Lower leg skin (tissue), 3 donors: ENCODE results near the gene IL32.
"Not testable (repeated sequence)": the region's sequence is repeated elsewhere in the genome, so short reads cannot be mapped to it uniquely, and the experiment has no call there.

Experiments
- CTCF ChIP-seq, 3 donors: fragments of 450-650 bp; IDR thresholded peaks; one replicate each; pipeline ENCODE4 v1.5.1; 2016; ENCODE audit warnings: antibody characterized with exemption in 3 of 3, mild to moderate bottlenecking in 3 of 3, moderate library complexity in 2 of 3
- POLR2A ChIP-seq, 2 donors: fragments of 450-650 bp; IDR thresholded peaks; one replicate each; pipeline ENCODE4 v1.6.1; 2016 to 2017; ENCODE audit warnings: antibody characterized with exemption in 2 of 2, mild to moderate bottlenecking in 1 of 2, moderate library complexity in 1 of 2

GRCh38 chr16:3055734-3056115, 9.7 kb upstream of the IL32 start:
- not testable (repeated sequence) for TF ChIP-seq CTCF, POLR2A (IDR thresholded peaks at IDR 0.05)
